Hepatocyte (in vitro differentiated cells): ENCODE data around the gene SERPINB2.

Experiments used
- EZH2 ChIP-seq: fragments of 200-600 bp; sonication (generic); IDR thresholded peaks from 2 replicates; pipeline ENCODE4 v1.6.1; 2016; ENCODE audit warnings: antibody characterized with exemption, mild to moderate bottlenecking, borderline replicate concordance
- EZH2phosphoT487 ChIP-seq: fragments of 200-600 bp; sonication (generic); IDR thresholded peaks from one replicate; pipeline ENCODE4 v1.6.1; 2018; ENCODE audit warnings: antibody characterized with exemption, mild to moderate bottlenecking, low read depth, moderate library complexity; ENCODE audit not compliant: unreplicated experiment, severe bottlenecking
- TF ChIP-seq, protein P1 (sequence below): fragments of 200-600 bp; sonication (generic); IDR thresholded peaks from 2 replicates; pipeline ENCODE4 v1.5.1; 2016; ENCODE audit warnings: antibody characterized with exemption, mild to moderate bottlenecking; ENCODE audit not compliant: poor library complexity

DNA sequence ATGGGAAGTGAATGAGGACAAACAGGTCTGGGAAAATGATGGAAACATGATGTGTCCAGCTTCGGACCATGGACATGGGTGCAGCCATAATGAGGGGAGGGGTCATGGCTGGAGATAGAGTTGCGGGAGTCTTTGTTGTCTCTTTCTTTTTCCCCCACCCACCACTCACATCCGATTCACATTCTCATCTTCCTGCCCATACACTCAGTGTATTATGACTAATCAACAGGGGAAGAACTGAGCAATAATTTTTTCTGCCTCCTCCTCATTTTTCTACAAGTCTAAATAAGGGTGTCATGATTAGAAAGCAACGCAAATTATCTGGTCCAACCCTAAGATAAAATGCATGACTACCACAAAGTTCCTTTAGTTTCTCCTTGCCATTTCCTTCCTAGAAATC, 5.7 kb upstream of the SERPINB2 start:
- TF ChIP-seq, protein P1, sequence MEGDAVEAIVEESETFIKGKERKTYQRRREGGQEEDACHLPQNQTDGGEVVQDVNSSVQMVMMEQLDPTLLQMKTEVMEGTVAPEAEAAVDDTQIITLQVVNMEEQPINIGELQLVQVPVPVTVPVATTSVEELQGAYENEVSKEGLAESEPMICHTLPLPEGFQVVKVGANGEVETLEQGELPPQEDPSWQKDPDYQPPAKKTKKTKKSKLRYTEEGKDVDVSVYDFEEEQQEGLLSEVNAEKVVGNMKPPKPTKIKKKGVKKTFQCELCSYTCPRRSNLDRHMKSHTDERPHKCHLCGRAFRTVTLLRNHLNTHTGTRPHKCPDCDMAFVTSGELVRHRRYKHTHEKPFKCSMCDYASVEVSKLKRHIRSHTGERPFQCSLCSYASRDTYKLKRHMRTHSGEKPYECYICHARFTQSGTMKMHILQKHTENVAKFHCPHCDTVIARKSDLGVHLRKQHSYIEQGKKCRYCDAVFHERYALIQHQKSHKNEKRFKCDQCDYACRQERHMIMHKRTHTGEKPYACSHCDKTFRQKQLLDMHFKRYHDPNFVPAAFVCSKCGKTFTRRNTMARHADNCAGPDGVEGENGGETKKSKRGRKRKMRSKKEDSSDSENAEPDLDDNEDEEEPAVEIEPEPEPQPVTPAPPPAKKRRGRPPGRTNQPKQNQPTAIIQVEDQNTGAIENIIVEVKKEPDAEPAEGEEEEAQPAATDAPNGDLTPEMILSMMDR, result no peak
- TF ChIP-seq EZH2, result no peak
- TF ChIP-seq EZH2phosphoT487, result no peak
